Activated T-cell treated with anti-CD3 and anti-CD28 coated beads for 24 hours (primary cell): Measurements from ENCODE around the gene CAPRIN2.
A peak's percentile ranks its signal among the peaks of the same experiment; 100 is the strongest.

Experiments
- DNase-seq: peaks from one replicate; pipeline ENCODE4 v3.0.0-alpha.2; 2020; ENCODE audit warnings: low read depth

The CAPRIN2 gene

GRCh38 chr12:30700216-30700900 is 54.4 kb downstream of the CAPRIN2 start:
- no peak for DNase-seq

- DNase-seq = no peak
Observed at GRCh38 chr12:30698346-30698745, 56.4 kb downstream of the CAPRIN2 start.

GRCh38 chr12:30696943-30697342 is 57.8 kb downstream of the CAPRIN2 start:
- no peak for DNase-seq

- DNase-seq = no peak
Observed at GRCh38 chr12:30696486-30696885, 58.3 kb downstream of the CAPRIN2 start.

DNA sequence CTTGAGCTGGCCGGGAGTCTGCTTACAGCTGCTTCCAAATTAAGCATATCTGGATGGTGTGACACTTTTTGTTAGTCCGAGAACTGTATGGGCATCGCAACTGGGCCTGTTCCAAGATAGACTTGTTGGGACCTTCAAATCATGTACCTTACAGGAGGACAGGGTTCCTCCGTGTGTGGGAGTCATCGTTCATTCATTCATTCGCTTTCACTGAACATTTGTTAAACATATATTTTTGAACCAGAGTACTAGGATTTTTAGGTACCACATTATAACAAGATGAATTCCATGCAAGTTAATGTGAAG is 58.7 kb downstream of the CAPRIN2 start:
- no peak for DNase-seq

DNA sequence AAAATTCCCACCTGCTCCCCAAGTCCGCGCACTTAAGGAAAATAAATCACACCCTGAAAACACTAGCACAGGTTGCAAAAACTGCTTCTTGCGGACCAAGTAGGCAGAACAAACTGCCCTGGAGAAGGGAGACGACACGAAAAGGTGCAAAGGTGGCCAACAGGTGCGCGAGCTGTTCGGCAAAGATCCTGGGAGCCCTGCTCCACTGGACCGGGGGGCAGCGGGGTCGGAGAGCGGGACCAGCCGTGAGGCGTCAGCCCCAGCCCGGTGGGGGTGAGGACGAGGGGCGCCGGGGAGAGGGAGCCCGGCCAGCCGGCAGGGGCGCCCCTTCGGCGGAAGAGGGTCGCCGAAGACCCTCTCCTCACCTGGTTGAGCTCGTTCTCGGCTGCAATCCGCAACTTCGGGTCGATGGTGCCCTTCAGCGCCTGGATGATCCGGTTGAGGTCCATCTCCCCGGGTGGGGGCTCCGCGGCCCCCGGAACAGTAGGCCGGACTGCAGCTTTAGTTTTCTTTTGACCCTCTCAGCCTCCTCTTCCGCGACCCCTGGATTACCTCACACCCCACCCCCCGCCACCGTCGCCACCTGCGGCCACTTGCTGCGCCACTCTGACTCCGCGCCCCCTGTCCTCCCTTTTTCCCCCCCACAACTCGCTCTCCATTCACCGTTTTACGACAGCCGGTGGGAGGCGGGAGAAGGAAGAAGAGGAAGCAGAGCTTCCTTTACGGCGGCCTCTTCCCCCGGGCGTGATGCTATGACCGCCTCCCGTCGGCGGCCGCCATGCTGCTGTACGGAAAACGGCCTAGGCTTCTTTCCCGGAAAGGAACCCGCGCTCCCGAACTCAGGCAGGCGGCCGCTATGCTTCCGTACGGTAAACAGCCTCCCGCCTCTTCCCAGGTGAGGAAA is 59.3 kb downstream of the CAPRIN2 start, which contains the start of gene IPO8:
IPO8 (minus strand) TSS at position 671 of the 904 bp plus-strand sequence; CDS start at position 449, 222 bp downstream.
- peak; percentile 80 for DNase-seq

DNA sequence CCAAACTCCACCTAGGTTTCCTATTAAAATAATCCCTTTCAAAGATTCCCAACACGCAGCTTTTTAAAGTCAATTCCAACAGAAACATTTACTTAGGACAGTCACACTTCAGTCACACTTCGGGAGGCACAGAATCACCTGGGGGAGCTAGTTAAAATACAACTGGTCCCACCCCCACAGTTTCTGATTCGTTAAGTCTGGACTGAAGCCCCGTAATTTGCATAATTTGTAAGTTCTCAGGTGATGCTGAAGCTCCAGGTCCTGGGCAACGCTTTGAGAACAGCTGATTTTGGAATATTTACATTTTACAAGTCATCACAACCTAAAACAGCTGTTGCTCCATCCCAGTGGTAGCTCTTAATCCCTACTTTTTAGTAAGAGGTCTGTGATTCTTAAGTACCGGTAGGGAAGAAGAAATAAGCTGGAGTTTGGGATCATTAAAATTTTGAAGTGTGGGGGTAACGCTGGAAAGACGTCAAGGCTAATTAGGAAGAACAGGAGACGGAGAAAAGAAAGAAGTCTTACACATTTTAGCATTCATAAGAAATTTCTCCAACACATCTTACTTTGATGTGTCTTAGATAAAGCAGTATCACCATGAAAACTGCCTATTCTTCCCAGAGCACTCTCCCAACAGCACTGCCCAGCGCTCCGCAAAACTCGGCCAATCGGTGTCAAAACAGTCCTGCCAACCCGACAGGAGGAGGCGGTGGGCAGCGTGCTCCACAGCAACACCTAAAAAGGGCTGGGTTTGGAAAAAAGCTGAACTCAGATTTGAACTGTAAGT is 60.1 kb downstream of the CAPRIN2 start:
- DNase-seq = no peak

DNA sequence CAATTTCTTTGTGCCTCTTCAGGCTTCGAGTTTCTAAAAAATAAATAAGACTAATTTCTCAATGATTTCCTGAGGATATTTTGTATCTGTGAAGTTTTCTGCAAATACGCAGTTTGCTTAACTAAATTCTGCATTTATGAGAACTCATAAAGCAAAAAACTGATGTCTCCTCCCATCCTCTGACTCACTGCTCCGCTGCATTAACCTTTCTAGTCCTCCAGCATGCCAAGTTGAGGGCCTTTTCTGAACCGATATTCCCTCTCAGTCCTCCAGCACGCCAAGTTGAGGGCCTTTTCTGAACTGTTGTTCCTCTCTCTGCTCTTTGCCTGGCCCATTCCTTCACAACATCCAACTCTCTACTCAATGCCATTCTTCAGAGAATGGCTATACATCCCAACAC is 62.3 kb downstream of the CAPRIN2 start:
- no peak for DNase-seq

GRCh38 chr12:30691122-30691879 is 63.5 kb downstream of the CAPRIN2 start:
- DNase-seq = no peak

GRCh38 chr12:30687265-30687986 is 67.3 kb downstream of the CAPRIN2 start:
- DNase-seq = no peak

- no peak for DNase-seq
Observed at GRCh38 chr12:30679241-30679640, 75.5 kb downstream of the CAPRIN2 start.

GRCh38 chr12:30678221-30678620 is 76.5 kb downstream of the CAPRIN2 start:
- DNase-seq = no peak

- no peak for DNase-seq
Observed at GRCh38 chr12:30661210-30661609, 93.5 kb downstream of the CAPRIN2 start.
